HK-2 (cell line): ENCODE results near the gene TSEN34.
"Not testable (repeated sequence)": the region's sequence is repeated elsewhere in the genome, so short reads cannot be mapped to it uniquely, and the experiment has no call there.

Experiments
- DNase-seq: peaks from one replicate; pipeline ENCODE4 v3.0.0-alpha.2; 2018; ENCODE audit not compliant: unreplicated experiment

Gene TSEN34

DNA sequence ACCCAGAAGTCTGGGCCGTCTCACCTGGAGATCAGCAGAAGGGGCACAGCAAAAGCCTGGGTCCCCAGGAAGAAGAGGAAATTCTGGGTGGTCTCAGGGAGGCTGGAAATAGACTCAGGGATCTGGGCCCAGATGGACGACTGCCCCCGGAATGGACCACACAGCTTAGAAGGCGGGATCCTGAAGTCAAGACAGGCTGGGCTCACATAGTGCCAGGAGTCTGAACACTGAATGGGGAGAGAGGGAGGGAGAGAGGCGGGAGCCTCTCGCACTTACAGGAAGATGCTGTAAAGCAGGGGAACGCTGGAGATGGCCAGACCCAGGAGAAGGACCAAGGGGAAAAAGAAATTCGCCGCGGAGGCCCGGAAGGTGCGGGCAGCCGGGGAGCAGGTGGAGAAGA lies 30.3 kb upstream of the TSEN34 start:
- no peak for DNase-seq

DNA sequence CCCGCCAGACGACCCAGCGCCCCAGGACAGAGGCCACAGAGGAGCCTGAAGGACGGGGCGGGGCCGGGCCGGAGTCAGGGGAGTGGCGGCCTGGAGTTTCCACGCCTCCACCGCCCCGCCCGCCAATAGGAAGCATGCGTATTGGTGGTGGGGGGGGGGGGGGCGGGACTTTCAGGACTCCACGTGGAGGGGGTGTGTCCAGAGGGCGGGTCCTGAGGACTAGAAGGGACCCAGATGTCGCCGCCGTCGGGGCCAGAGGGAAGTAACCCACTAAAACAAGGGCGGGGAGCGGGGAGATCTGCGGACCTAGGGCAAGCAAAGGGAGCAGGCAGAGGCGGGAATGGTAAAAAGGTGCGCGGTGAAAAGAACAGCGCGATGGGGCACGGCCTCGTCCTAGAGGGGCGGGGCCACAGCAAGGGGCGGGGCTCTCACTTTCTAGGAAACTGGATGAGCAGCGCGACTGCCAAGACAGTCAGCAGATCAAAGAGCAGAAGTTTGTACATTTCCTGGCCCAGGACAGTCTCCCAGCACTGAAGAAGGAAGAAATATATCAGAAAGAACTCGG lies 28.8 kb upstream of the TSEN34 start:
- no peak for DNase-seq

DNA sequence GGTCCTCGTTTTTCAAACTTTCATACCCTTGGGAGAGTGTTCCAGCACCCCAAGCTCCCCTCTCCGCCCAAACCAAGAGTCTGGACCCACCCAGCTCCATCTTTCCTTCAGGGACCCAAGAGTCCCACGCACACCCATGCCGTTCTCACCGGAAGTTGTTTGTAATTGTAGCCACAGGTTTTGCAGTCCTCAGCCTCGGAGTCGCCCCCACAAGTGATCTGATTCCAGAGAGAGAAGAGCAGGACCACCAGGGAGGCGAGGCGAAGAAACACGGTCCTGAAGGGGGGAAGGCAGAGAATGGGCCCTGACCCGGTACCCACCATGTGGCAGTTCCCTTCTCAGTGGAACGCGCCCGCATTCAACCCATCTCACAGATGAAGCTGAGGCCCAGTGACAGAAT lies 28.2 kb upstream of the TSEN34 start:
- no peak for DNase-seq

DNA sequence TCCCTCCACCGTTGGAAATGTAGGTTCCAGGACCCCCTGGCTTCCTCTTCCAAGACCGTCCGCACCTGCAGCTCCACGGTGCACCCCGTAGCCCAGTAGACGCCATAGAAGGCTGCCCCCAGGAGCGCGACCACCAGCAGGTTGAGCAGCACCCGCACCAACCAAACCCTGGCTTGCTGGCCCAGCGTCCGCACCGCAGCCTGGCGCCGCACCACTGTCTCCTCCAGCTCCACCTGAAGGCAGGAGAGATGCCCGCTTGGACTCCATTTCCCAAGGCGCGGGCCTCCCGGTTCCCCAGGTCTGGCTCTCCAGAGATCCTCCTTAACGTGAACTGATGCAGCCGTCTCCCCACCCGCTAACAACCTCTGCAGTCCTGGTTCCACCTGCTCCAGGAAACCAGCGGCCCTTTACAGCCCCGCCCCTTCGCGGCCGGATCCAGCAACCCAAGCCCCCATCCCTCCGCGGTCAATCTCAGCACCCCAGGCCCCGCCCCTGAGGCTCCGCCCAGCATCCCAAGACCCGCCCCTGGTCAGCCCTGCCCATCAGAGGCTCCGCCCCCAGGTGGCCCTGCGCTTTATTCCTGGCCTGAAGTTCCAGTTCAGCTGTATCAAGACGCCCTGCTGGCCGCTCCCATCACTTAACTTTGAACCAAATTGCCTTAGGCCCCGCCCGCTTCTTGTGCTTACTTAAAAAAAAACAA lies 26.6 kb upstream of the TSEN34 start:
- no peak for DNase-seq

DNA sequence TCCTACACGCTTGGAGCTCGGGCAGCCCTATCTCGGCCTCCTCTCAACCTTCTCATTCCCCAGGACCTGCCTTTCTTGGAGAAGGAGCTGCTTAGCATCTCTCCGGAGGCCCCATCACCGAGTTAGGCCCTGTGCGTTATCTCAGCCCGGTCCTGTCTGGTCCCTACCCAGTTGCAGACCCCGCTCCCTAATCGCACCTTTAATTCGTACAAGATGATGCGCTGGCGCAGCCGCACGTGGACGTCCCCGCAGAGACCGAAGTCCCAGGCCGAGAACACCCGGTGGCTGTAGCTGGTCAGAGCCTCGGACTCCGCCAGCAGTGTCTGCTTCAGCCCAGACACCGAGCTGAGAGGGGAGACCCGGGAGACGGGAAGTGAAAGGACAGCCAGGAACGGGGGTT lies 25.9 kb upstream of the TSEN34 start:
- DNase-seq = no peak

DNA sequence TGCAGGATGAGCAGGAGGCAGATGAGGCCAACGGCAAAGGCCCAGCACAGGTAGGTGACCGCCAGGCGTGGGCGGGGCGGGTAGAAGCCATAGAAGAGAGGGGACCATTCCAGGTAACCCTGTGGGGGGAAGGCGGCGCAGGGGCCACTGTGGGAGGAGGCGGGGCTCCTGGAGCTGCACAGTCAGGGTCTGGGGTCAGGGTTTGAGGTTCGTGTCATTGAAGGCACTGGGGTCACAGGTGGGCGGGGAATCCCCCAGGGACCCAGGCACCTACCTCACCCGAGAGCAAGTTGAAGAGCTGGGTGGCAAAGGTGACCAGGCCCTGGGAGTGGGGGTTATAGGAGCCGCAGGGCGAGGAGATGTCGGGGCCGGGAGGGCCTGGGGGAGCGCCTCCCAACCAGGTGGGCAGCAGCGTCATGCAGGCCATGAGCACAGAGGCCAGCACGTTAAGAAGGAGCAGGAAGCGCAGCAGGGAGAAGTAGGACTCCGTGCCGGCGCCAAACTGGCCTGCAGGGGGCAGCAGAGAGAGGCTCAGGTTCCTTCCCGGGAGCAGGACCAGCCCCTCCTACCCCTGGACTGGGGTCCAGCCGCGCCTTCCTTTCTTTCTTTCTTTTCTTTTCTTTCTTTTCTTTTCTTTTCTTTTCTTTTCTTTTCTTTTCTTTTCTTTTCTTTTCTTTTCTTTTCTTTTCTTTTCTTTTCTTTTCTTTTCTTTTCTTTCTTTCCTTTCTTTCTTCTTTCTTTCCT lies 22.8 kb upstream of the TSEN34 start:
- peak; percentile 96 for DNase-seq

DNA sequence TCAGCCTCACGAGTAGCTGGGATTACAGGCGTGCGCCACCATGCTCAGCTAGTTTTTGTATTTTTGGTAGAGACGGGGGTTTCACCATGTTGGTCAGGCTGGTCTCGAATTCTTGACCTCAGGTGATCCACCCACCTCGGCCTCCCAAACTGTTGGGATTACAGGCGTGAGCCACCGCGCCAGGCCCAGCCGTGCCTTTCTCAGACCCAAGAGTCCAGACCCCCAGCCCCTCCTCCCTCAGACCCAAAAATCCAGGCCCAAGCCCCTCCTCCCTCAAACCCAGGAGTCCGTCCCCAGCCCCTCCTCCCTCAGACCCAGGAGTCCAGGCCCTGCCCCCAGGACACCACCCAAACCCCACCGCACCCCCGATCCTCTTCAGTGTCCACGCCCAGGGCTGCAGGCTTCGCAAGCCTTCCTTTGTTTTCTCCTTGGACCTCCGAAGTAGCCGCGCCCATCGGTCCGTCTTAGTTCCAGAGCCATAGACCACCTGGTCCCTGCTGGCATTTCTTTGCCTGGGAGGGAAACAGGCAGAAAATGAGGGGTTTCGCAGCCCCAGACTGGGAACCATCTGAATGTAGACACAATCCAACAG lies 21.9 kb upstream of the TSEN34 start:
- no peak for DNase-seq

DNA sequence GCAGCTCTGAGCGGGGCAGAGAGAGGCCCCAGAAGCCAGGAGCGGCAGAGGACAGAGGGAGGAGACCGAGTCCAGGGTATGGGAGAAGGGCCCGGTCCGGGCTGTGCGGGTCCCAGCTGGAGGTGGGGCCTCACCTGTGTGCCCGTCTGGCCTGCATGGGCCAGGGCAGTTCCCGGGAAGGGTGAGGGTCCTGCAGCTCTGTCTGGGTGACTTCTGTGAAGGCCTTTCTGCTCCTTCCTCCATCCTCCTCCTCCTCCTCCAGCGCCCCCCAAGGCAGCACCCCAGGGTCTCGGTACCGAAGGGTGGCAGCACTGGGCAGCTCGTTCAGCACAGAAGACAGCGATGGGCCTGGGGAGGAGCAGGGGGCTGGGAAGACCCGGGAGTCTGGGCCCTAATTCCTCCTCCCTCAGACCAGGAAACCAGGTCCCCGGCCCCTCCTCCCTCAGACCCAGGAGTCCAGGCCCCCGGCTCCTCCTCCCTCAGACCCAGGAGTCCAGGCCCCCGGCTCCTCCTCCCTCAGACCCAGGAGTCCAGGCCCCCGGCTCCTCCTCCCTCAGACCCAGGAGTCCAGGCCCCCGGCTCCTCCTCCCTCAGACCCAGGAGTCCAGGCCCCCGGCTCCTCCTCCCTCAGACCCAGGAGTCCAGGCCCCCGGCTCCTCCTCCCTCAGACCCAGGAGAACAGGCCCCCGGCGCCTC lies 19.2 kb upstream of the TSEN34 start:
- not testable (repeated sequence) for DNase-seq

DNA sequence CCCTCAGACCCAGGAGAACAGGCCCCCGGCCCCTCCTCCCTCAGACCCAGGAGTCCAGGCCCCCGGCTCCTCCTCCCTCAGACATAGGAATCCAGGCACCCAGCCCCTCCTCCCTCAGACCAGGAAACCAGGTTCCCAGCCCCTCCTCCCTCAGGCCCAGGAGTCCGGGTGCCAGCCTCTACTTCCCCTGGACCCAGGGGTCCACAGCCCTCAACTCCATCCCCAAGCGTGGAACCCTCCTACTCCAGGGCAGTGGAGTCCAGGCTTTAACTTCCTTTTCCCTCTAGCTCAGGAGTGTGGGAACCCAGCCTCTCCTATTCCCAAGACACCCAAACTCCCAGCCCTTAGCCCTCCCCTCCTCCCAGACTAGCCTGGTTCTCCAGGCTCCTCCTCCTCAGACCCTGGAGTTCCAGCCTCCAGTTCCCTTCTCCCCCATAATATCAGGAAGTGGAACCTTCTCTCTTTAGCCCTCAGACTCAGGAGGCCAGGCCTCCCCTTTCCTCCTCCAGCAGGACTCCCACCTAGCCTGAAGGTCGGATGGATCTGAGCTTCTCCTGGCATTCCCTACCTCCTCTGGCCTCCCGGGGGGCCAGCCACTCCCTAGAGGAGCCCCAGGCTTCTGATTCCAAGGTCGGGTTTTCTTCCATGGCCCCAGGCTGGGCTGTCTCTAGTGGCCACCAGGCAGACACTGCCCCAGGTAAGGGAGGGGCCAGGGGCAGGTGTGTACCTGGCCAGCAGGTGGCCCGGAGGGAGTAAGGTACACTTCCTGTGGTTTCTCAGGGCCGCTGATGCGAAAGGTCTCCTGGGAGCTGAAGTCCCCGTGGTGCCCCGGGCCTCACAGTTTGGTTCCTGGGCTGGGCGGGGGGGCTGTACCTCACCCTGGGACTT lies 18.4 kb upstream of the TSEN34 start, which contains the start of gene TMC4:
TSS of gene TMC4 (minus strand) at position 690 of the 888 bp plus-strand sequence. CDS start at position 647, 43 bp downstream.
- DNase-seq = no peak

DNA sequence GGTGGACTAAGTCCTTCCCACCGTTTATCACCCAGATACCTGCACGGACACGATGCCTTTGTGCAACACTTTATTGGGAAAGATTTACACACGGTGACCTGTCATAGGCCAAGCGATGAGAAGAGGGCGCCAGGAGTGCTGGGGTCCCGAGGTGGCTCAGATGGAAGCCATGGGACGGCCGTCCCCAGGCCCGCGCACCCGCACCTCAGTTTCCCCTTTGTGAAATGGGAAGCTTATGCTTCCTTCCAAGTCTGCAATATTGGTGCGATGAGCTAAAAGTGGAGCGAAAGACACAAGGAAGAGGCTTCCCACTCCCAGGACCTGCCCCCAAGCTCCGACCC lies 17.8 kb upstream of the TSEN34 start:
- no peak for DNase-seq

DNA sequence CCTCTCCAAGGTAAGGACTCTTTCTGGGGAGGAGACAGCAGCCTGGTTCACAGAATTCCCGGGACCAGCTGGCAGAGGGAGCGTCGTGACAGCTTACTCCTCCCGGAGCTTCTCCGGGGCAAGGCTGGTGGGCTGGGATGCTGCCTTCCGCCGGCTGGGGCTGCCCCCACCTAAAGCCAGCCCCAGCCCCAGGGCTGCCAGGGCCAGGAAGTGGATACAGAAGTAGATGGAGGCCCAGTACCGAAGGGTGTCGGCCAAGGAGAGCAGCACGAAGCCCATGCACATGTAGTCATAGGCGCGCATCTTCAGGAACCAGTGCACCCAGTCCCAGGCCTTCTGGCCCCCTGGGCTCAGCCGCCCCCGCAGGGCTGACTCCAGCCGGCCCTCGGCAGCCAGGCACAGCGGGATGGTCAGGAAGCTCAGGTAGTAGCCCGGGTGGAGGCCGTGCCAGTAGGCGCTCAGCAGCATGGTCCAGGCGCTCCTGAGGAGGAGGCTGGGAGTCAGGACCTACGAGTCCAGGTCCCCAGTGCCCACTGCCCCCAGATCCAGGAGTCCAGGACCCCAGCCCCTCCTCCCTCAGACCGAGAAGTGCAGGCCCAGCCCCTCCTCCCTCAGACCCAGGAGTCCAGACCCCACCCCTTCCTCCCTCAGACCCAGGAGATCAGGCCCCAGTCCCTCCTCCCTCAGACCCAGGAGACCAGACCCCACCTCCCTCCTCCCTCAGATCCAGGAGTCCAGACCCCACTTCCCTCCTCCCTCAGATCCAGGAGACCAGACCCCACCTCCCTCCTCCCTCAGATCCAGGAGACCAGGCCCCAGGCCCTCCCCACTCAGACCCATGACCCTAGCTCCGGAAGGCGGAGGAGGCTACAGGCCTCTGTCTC lies 16.9 kb upstream of the TSEN34 start:
- DNase-seq = no peak

DNA sequence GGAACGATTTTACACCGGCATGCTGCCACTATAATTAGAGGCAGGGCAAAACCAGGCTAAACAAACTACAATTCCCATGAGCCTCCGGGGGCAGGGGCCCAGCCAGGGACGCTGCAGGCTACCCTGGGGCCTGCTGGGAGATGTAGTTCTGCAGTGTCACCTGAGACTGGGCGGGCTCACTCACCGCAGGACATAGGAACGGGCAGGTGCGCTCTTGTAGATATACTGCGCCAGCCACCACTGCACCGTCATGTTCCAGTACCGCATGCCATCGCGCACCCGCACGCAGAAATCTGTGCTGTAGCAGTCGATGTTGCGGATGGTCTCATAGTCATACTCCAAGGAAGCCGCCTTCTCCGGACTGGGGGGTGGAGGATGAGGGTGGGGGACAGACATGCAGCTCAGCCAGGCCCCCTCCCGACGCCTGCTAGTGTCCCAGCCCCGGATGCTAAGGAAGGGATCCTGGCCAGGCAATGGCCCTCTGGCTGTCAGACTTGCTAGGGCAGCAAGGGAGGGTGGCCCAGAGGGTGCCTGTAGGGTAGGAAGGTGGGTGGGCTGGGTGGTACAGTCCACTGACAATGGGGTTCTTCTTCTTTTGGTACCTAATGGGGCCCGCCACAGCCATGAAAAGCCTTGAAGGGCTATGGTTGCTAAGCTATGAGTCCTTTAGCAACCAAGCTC lies 12.4 kb upstream of the TSEN34 start:
- no peak for DNase-seq

DNA sequence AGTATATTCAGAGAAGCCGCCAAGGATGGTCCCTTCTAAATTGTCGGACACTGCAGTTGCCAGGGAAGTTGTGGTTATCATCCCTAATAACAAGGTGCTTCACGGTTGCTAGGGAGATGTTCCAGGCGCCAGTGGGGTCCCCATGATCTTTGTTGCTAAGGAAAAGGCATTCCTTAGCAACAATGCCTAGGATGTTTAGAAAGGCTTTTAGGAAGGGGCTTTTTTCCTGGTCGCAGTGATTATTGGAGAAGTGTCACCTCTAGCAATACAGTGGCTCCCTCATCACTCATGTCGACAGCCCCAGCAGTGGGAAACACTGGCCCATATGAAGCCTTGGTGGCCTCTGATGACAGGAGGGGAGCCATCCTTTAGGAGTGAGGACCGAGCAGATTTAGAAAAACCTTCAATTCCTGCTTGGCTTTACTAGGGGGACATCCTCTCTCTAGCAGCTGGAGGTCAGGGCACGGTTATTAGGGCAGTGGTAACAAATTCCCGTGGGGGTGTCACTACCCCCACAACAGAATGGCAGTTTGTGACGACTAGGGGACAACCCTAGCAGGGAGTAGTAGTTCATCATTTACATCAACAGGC lies 11.8 kb upstream of the TSEN34 start:
- DNase-seq = no peak

DNA sequence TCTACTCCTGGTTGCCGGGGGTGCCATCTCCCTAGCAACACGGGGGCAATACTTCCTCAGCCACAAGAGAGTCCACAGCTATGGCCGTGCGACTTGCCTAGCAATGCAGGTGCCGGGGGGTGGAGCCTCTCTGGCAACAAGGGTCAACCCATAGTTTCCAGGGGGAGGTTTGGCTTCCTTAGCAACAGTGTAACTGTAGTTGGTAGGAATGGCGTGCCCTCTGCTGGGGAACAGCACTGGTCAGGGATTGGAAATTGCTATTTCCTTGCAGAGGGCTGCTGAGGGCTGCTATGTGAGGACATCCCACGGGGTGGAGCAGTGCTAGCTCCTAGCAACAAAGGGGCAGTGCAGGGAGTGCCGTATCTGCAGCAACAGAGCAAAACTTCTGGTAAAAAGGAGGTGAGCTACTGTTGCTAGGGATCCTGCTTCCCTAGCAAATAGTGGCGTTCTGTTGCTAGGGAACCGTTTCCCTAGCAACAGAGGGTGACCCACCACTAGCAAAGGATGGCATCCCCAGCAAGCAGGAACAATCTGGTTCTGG lies 11.1 kb upstream of the TSEN34 start:
- DNase-seq = no peak

DNA sequence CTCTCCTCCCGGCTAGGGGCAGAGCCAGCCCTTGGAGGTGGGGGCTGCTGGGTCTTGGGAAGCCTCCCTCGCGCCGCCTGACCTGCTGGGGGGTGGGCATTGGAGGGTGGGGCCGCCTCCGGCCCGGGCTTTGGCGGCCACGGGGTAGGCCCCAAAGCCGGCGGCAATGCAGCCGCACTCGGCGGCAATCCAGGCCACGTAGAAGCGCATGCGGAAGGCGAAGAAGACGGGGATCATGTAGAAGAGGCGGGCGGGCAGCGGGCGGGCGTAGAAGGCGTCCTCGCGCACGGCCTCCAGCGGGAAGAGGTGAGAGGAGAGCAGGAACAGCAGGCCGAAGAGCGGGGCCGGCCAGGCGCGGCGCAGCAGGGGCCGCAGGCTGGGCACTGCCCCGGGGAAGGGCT lies 10.4 kb upstream of the TSEN34 start:
- DNase-seq = no peak

DNA sequence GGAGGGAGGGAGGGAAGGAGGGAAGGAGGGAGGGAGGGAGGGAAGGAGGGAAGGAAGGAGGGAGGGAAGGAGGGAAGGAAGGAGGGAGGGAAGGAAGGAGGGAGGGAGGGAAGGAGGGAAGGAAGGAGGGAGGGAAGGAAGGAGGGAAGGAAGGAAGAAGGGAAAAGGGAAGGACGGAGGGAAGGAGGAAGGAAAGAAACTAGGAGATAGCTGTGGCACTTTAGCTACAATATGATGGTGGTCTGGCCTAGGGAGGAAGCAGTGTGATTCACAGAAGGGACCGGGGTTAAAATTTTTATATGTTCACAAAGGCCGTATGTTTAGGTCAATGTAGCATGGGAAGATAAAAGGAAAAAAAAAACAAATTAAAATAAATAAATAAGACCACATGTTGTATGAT lies 9.2 kb upstream of the TSEN34 start:
- DNase-seq = not testable (repeated sequence)

DNA sequence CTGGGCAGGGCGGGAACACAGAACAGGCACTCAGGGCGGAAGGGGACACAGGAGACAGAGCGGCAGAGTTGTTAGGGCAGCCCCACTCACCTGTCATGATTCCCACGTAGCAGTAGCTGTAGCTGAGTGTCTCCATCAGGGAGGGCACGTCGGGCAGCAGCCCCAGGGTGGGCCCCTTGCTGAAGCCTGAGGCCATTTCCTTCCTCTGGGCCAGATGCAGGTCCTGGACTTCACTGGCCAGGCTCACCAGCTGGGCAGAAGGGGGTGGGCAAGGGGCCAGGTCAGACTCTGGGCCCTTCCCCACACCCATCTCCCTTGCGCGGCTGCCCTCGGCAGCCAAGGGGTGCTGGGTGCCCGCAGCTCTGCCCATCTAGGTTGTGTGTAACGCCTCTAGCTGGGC lies 7.7 kb upstream of the TSEN34 start:
- DNase-seq = no peak

DNA sequence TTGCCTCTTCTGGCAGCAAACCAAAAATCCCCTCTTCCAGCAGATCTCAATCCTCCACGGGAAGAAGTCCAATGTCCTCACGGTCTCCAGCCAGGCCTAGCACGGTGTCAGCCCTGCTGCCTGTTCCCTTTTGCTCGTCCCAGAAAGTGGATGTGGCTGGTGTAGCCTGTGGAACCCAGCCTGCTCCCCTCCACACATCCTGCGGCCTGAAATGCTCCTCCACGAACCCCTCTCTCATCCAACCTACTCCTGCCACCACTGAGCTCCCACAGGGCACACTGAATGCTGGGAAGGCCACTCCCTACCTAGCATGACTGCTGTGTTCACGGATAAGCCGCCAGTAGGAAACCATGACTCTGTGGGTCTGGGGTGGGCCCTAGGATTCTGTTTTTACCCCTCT lies 4.8 kb upstream of the TSEN34 start:
- no peak for DNase-seq

DNA sequence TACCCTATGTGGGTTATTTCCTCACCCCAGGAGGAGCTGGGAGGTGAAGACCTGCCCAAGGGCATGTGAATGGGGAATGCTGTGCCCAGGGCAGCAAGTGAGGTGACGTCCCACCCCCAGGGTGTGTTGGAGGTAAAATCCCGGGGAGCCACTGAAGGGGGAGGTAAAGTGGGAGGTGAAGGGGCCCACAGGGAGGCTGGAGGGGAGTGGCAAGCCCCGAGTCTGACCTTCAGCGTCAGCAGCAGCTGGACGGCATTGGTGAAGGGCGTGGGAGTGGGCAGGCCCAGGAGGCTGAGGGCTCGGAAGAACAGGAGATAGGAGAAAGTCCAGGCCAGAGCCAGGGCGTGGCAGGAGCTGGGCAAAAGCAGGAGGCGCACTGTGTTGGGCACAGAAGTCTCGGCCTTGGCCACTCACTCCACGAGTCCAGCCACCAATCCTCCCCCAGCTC lies 4.2 kb upstream of the TSEN34 start:
- DNase-seq = no peak
